AG04450 (cell line): ENCODE measurements around the gene SYT4. TPM values are rescaled to one million over a fixed set of nuclear protein-coding genes. Genes with fewer than 3 reads are reported as not detected.
"Not testable (repeated sequence)": the region's sequence is repeated elsewhere in the genome, so short reads cannot be mapped to it uniquely, and the experiment has no call there.

Source experiments
- CTCF ChIA-PET: fragments of 300-600, 350-600 bp; formaldehyde crosslinking; extraction: SDS; loops from one replicate; lab custom pipeline; 2022; ENCODE audit warnings: antibody characterized with exemption, inconsistent platforms; lab: Charles Lee
- POLR2A ChIA-PET: fragments of 350-600 bp; formaldehyde crosslinking; extraction: SDS; loops from one replicate; lab custom pipeline; 2021; ENCODE audit warnings: antibody characterized with exemption, inconsistent platforms; lab: Yijun Ruan, JAX
- DNase-seq: peaks from one replicate; pipeline ENCODE4 v3.0.0-alpha.2; 2011; ENCODE audit warnings: low read depth, low spot score
- H3K27ac ChIP-seq: one replicate; pipeline ENCODE4 v1.5.1; 2012; ENCODE audit warnings: low read depth, low read length, control low read depth
- H3K27me3 ChIP-seq: one replicate; pipeline ENCODE4 v1.6.0; 2012; ENCODE audit warnings: low read length; ENCODE audit not compliant: control insufficient read depth, insufficient read depth
- H3K4me3 ChIP-seq: 2 replicates; pipeline ENCODE4 v1.5.1; 2011; ENCODE audit warnings: mild to moderate bottlenecking, low read depth, low read length, control low read depth
- H3K9me3 ChIP-seq: 2 replicates; pipeline ENCODE4 v1.5.1; 2012; ENCODE audit warnings: low read length; ENCODE audit not compliant: control insufficient read depth, insufficient read depth
- CTCF ChIP-seq: IDR thresholded peaks from 2 replicates; pipeline ENCODE4 v1.5.1; 2011; ENCODE audit warnings: low read depth, low read length, control low read depth, inconsistent platforms
- polyA plus RNA-seq: library from polyadenylated mRNA; depleted of rRNA; stranded (reverse); fragments of >200 nt; gene quantifications from 2 replicates; pipeline ENCODE4 v1.2.3, GENCODE V29; 2011

SYT4 gene
- polyA plus RNA-seq, 1 experiment, result not detected

- DNase-seq, result no peak
- H3K9me3 ChIP-seq, result no peaks in the 10 kb centered on the region
- CTCF ChIA-PET, result no interaction called here
- no peaks in the 10 kb centered on the region for H3K27me3 ChIP-seq
- TF ChIP-seq CTCF, result no peak
- H3K27ac ChIP-seq, result no peak overlapping the region
- H3K4me3 ChIP-seq, result no peak overlapping the region
- POLR2A ChIA-PET, result no interaction called here
Observed at GRCh38 chr18:43303376-43303775, 26.1 kb upstream of the SYT4 start.

- H3K9me3 ChIP-seq, H3K27ac ChIP-seq, DNase-seq, H3K27me3 ChIP-seq, CTCF ChIA-PET, POLR2A ChIA-PET, H3K4me3 ChIP-seq: not testable (repeated sequence)
Observed at GRCh38 chr18:43286187-43286586, 8.9 kb upstream of the SYT4 start.

GRCh38 chr18:43283299-43283698 lies 6.0 kb upstream of the SYT4 start:
- no peaks in the 10 kb centered on the region for H3K27me3 ChIP-seq
- no peak overlapping the region for H3K4me3 ChIP-seq
- DNase-seq, result no peak
- POLR2A ChIA-PET, result interaction anchor here (0.7 kb wide), 1 partner anchor 490 kb away, joined by 11 read pairs; no protein-coding TSS in a partner anchor
- no peak for TF ChIP-seq CTCF
- CTCF ChIA-PET, result interaction anchor here (1.7 kb wide), 1 partner anchor 12 kb away, joined by 7 read pairs; no protein-coding TSS in a partner anchor
- peaks cover 9% of the 10 kb centered on the region; the same call in 1 of the 2 replicates for H3K9me3 ChIP-seq
- H3K27ac ChIP-seq, result no peak overlapping the region

- no peak for TF ChIP-seq CTCF
- ChIA-PET POLR2A (no interaction called here), CTCF (interaction anchor here (0.7 kb wide), 1 partner anchor 1157 kb away, joined by 3 read pairs; no protein-coding TSS in a partner anchor)
- Histone ChIP-seq H3K27me3 (no peaks in the 10 kb centered on the region), H3K4me3 (no peak overlapping the region), H3K9me3 (peaks cover 4% of the 10 kb centered on the region; the same call in 1 of the 2 replicates), H3K27ac (no peak overlapping the region)
- no peak for DNase-seq
Observed at GRCh38 chr18:43279015-43279744, 1.9 kb upstream of the SYT4 start.

- POLR2A ChIA-PET, result no interaction called here
- Histone ChIP-seq H3K9me3 (peaks cover 4% of the 10 kb centered on the region; the same call in 1 of the 2 replicates), H3K27ac (no peak overlapping the region), H3K27me3 (no peaks in the 10 kb centered on the region), H3K4me3 (no peak overlapping the region)
- no peak for DNase-seq
- CTCF ChIA-PET, result interaction anchor here (0.7 kb wide), 1 partner anchor 1156 kb away, joined by 3 read pairs; no protein-coding TSS in a partner anchor
- TF ChIP-seq CTCF, result no peak
Observed at GRCh38 chr18:43278355-43278754, 1.1 kb upstream of the SYT4 start.
